Ectodermal cell (in vitro differentiated cells): ENCODE results near the gene ADAMTS17.

ENCODE experiments used
- H3K27ac ChIP-seq: 2 replicates; pipeline ENCODE4 v1.7.0; 2013; ENCODE audit warnings: mild to moderate bottlenecking, low read depth, low read length; ENCODE audit not compliant: insufficient read depth, poor library complexity, severe bottlenecking
- H3K27me3 ChIP-seq: 2 replicates; pipeline ENCODE4 v1.7.0; 2013; ENCODE audit warnings: mild to moderate bottlenecking, low read length; ENCODE audit not compliant: insufficient read depth, control insufficient read depth, poor library complexity, severe bottlenecking
- H3K36me3 ChIP-seq: one replicate; pipeline ENCODE4 v1.7.0; 2013; ENCODE audit warnings: low read length; ENCODE audit not compliant: control insufficient read depth, insufficient read depth
- H3K4me1 ChIP-seq: one replicate; pipeline ENCODE4 v1.7.0; 2013; ENCODE audit warnings: low read length; ENCODE audit not compliant: control insufficient read depth, insufficient read depth
- H3K4me3 ChIP-seq: 2 replicates; pipeline ENCODE4 v1.7.0; 2013; ENCODE audit warnings: low read depth, low read length, control low read depth; ENCODE audit not compliant: insufficient read depth
- H3K9me3 ChIP-seq: 2 replicates; pipeline ENCODE4 v1.7.0; 2013; ENCODE audit warnings: mild to moderate bottlenecking, low read length, moderate library complexity; ENCODE audit not compliant: control insufficient read depth
- WGBS, 2 experiments: methylation state at CpG; one replicate each; pipeline ENCODE4 v1.1.7; 2013; ENCODE audit warnings: missing lambda C conversion rate in 2 of 2; 5-methylcytosine and 5-hydroxymethylcytosine counted together

Gene ADAMTS17

DNA sequence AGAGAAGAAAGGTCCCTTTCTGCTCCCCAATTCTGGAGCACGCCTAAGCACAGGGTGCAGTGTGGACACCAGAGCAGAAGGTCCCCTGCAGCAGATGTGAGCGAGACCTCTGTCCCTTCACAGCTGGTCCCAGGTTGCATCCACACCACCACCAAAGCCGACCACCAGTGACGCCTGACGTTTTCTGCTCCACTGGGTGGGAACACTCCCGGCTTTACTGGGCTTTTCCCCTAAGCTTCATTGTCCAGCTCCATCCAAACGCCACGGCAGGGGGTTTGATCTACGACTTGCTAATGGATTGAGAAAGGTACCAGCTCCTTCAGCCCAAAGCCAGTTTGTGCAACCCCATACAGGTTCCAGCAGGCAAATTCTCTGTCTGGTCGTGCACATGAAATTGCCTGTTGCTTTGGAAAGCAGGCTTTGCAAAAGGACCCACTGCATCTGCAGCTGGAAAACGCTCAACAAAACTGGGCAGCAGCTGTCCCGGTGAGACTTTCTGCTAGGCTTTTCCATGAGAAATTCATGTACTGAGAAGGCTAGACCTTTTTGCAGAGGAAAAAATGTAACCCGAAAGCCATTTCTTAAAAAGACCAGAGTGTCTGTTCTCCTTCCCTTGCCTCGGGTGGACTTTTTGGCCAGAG, 31.1 kb downstream of the ADAMTS17 start:
- 72 to 73% methylated on average over 14 of the region's 14 CpGs for WGBS, 2 experiments

DNA sequence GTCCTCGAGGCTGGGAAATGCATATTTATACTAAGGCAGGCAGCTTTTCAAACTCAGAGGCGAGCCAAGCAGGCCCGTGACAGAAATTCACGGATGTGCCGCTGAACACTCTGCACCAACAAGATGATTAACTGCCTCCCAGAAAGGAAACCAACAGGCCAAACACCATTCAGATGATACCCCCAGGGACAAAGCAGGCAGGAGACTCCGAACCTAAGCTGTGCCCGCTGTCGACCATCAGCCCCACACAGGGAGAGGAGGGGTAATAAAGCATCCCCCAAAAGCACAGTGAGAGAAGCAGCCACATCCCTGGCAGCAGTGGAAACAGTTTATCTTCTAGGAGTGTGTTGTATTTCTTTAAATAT, 31.8 kb downstream of the ADAMTS17 start:
- Histone ChIP-seq H3K27ac (no peak overlapping the region), H3K36me3 (no peaks in the 10 kb centered on the region), H3K4me3 (no peak overlapping the region), H3K27me3 (no peaks in the 10 kb centered on the region), H3K4me1 (peaks cover 6% of the 10 kb centered on the region), H3K9me3 (no peaks in the 10 kb centered on the region)
- WGBS, 2 experiments, result 65 to 75% methylated on average over 8 of the region's 8 CpGs

More for the DNA sequence above, 31.1 kb downstream of the ADAMTS17 start:
- peaks cover 6% of the 10 kb centered on the region for H3K4me1 ChIP-seq
- peak overlapping the region; percentile 45 for H3K27ac ChIP-seq
- H3K9me3 ChIP-seq, result no peaks in the 10 kb centered on the region
- no peaks in the 10 kb centered on the region for H3K36me3 ChIP-seq
- H3K27me3 ChIP-seq, result no peaks in the 10 kb centered on the region
- no peak overlapping the region for H3K4me3 ChIP-seq

DNA sequence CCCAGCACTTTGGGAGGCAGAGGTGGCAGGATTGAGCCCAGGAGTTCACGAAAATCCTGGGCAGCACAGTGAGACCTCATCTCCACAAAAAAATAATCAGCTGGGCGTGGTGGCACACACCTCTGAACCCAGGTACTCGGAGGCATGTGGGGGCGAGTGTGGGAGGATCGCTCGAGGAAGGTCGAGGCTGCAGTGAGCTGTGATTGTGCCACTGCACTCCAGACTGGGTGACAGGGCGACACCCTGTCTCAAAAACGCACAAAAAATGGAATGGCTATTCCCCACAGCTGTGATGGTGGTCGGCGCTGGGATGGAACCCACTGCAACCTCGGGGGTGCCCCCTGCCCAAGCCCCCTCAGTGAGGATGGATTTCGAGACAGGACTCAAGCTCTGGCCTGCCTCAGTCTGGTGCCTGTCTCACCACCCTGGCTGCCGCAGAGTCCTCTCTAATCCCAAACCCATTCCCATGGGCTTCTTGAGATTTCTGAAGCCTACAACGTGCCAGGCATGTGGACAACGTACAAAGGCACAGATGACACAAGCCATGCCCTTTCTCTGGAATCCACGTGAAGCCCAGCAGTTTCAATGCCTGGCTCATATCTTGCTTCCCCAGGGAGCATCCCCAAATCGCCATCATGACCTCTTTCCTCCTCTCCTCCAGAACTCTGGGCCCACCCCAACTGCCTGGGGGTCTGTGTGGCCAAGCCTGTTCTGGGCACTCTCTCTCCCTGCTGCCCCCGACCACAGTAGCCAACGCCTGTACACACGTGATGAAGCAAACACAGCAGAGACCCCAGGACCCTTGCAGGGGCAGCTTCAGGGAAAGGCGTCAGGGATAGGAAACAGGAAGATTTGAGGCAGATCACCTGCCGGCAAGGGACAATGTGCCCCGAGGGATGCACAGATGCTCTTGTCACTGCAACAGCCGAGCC, 32.4 kb downstream of the ADAMTS17 start:
- no peak overlapping the region for H3K4me3 ChIP-seq
- no peaks in the 10 kb centered on the region for H3K27me3 ChIP-seq
- no peaks in the 10 kb centered on the region for H3K36me3 ChIP-seq
- H3K4me1 ChIP-seq, result peaks cover 6% of the 10 kb centered on the region
- no peaks in the 10 kb centered on the region for H3K9me3 ChIP-seq
- 84 to 85% methylated on average over 25 of the region's 25 CpGs for WGBS, 2 experiments
- no peak overlapping the region for H3K27ac ChIP-seq

DNA sequence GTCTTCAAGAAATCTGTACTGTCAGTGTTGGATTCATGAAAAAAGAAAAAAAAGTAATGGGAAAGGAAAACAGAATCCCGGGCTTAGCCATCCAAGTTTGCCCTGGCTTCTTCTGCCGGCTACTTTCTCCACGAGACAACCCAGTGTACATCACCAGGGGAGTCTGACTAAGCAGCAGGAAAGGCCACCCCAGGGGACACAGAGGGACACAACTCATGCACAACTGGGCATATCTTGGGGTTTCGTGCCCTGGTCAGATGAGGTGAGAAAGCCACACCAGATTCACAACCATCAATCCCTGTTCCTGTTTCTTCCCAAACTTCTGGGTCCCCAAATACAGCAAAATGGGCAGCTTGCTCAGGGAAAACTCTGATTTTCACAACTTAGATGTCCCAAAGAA, 33.2 kb downstream of the ADAMTS17 start:
- H3K4me1 ChIP-seq, result peaks cover 6% of the 10 kb centered on the region
- H3K27me3 ChIP-seq, result no peaks in the 10 kb centered on the region
- H3K27ac ChIP-seq, result no peak overlapping the region
- WGBS, 2 experiments, result 88 to 89% methylated on average over 4 of the region's 4 CpGs
- H3K9me3 ChIP-seq, result no peaks in the 10 kb centered on the region
- no peaks in the 10 kb centered on the region for H3K36me3 ChIP-seq
- no peak overlapping the region for H3K4me3 ChIP-seq

DNA sequence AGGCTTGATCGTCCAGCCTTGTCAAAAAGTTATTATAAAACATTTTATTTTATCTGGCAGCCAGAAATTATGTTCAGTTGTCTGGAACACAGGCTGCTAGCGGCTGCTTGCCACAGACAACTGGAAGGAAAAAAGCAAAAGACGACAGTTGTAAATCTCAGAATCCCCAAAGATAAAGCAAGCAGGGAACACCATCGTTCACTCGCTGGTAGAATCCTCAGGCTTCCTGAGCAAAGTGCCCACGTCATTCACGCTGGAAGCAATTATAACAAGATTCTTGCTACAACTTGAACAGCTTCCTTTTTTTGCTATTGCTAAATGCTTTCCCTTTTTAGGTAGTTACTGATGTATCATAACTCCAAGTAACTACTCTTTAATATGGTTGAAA, 33.6 kb downstream of the ADAMTS17 start:
- 92 to 94% methylated on average over 7 of the region's 7 CpGs for WGBS, 2 experiments
- H3K4me1 ChIP-seq, result peaks cover 6% of the 10 kb centered on the region

DNA sequence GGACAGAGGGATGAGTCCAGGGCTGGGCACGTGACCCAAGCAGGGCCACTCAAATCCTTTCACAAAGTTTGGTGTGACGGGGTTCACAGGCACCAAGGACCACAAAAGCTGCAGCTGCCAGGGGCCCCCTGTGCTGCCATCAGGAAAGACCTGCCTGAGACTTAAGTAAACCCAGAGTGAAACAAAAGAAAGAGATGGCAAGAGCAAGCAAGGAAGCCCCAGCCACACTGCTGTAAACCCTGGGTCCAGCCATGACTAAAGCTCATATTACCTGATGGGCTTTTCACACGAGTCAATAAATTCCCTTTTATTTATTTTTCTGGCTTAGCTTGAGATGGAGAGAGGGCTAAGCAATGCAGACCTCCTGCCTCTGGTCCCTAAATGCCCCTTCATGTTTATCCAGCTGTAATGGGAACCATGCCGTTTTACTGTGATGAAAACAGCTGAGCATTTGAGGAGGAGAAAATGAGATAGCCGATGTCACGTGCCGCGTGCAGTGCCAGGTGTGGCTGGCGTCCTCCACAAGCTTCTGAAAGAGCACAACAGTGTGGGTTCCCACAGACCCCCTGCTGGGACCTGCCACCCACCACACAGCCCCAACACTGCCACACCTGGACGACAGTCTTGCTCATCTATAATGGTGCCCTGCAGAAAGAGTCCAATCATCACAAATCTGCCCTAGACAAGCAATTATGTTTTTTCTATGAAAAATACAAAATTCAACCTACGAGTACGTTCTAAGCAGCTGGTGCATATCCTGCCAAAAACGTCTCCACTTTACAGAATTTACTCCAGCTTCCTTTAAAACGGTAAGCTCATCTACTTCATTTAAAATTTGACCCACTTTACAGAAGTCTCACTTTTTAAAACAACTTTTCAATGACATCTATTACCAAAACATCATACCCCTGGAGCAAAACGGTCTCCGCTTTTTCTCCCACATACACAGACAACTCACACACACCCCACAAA, 34.2 kb downstream of the ADAMTS17 start:
- no peaks in the 10 kb centered on the region for H3K36me3 ChIP-seq
- H3K4me1 ChIP-seq, result peaks cover 6% of the 10 kb centered on the region
- 86 to 89% methylated on average over 16 of the region's 16 CpGs for WGBS, 2 experiments
- H3K27ac ChIP-seq, result no peak overlapping the region
- H3K27me3 ChIP-seq, result no peaks in the 10 kb centered on the region
- no peak overlapping the region for H3K4me3 ChIP-seq
- H3K9me3 ChIP-seq, result no peaks in the 10 kb centered on the region

More for the DNA sequence above, 33.6 kb downstream of the ADAMTS17 start:
- H3K36me3 ChIP-seq, result no peaks in the 10 kb centered on the region
- H3K9me3 ChIP-seq, result no peaks in the 10 kb centered on the region
- H3K27ac ChIP-seq, result no peak overlapping the region
- H3K4me3 ChIP-seq, result no peak overlapping the region
- H3K27me3 ChIP-seq, result no peaks in the 10 kb centered on the region

DNA sequence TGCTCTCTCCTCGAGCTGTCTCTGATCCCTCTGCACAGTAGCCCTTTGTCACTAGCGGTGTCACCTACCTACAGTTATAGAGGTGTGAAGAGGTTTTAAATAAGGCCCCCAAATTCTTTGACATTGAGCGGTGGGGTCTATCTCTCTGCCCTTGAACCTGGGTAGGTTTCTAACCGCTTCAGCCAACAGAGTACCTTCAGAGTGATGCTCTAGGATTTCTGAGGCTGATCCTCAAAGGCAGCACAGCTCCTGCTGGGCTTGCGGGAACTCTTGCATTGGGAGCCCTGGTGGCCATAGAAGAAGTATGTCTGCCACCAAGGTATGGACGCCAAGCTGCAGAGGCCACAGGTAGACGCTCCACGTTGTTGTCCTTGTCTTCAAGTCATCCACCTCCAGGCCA, 35.7 kb downstream of the ADAMTS17 start:
- H3K4me3 ChIP-seq, result no peak overlapping the region
- H3K27me3 ChIP-seq, result no peaks in the 10 kb centered on the region
- 96% methylated on average over 8 of the region's 8 CpGs for WGBS, 2 experiments

DNA sequence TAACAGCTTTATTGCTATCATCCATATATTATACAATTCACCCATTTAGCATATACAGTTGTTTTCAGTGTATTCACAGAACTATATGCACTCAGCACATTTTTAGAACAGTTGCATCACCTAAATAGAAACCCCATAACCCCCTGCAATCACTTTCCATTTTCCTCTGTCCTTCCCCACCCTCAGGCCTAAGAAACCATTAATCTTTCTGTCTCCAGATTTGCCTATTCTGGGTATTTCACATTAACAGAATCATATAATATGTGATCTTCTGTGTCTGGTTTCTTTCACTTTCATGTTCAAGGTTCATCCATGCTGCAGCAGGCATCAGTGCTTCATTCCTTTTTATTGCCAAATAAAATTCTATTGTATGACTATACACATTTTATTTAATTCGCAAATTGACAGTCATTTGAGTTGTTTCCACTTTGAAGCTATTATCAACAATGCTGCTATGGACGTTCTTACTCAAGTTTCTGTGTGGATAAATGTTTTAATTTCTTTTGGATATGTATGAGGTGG, 39.8 kb downstream of the ADAMTS17 start:
- 89 to 100% methylated on average over 2 of the region's 2 CpGs for WGBS, 2 experiments
- Histone ChIP-seq H3K27me3 (no peaks in the 10 kb centered on the region), H3K9me3 (peaks cover 3% of the 10 kb centered on the region), H3K4me3 (no peak overlapping the region), H3K36me3 (no peaks in the 10 kb centered on the region), H3K27ac (no peak overlapping the region), H3K4me1 (no peaks in the 10 kb centered on the region)

More for the DNA sequence above, 35.7 kb downstream of the ADAMTS17 start:
- no peaks in the 10 kb centered on the region for H3K36me3 ChIP-seq
- peaks cover 6% of the 10 kb centered on the region for H3K4me1 ChIP-seq
- H3K9me3 ChIP-seq, result no peaks in the 10 kb centered on the region
- H3K27ac ChIP-seq, result no peak overlapping the region

DNA sequence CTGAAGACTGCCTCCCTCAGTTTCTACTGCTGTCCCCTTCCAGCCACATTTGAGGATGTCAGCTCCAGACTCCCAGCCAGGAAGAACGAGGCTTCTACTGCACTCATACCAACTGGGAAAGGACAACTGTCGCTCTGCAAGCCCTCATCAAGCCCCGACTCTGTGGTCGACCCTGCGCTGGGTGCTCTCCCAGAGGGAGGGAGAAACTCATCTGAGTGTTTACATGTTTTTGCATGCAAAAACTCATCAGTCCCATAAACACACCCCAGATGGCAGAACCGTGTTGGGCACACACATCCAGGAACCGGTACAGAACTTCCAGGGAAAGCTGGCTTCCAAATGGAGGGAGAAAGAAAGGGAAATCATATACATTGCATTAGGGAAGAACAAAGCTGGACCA, 43.5 kb downstream of the ADAMTS17 start:
- Histone ChIP-seq H3K4me3 (no peak overlapping the region), H3K4me1 (no peaks in the 10 kb centered on the region), H3K27ac (no peak overlapping the region), H3K27me3 (no peaks in the 10 kb centered on the region), H3K9me3 (peaks cover 3% of the 10 kb centered on the region), H3K36me3 (no peaks in the 10 kb centered on the region)
- 88 to 91% methylated on average over 6 to 7 of the region's 7 CpGs for WGBS, 2 experiments
